ENCODE results near the gene SACS. TPM values are rescaled to one million over a fixed set of nuclear protein-coding genes. Genes with fewer than 3 reads are reported as not detected.

SACS gene
- total and polyA plus RNA-seq, 2 experiments from 2014 or later: 3.2 to 29.9 TPM

DNA sequence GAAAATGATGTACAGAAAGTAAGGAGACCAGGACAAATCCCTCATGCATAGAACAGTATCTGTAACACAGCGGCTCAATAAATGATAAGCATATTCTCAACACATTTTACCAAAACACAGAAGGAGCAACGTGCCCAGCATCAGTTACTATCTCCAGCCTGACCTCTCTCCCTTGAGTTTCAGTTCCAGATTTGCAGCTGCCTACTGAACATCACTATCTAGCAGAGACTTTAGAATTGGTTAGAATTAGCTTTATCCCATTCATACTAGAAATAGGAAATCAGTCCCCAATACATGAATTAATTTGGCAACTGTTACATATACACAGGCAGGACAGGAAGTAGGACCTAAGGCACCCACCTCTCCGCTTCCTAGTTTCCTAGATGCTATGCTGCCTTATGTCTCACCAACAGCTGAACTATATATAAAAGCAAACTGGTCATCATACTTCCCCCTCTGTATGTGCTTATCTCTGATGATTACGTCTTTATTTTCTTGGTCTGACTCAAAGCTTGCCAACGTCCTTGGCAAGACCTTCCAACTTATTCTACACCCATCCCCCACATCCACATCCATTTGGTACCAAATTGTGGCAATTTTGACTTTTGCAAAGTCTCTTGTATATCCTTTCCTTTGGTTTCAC is 61.1 kb downstream of the SACS start:
- Histone ChIP-seq H3K4me2 (no peak overlapping the region), H3K36me3 (replicated peaks; ENCODE audit: insufficient read depth, low read depth) (no peaks in the 10 kb centered on the region)
- 62% methylated on average over 5 of the region's 5 CpGs for WGBS (ENCODE audit: low lambda C conversion rate, missing lambda C conversion rate)

GRCh38 chr13:23367907-23368306 is 65.6 kb downstream of the SACS start:
- Histone ChIP-seq H3K9me3 (ENCODE audit: low read depth) (no peaks in the 10 kb centered on the region), H2AFZ (no peak overlapping the region), H3K9me2 (replicated peaks; ENCODE audit: insufficient read depth) (no peaks in the 10 kb centered on the region), H3K4me3 (no peak overlapping the region), H3K27me3 (no peaks in the 10 kb centered on the region), H3K36me3 (replicated peaks; ENCODE audit: insufficient read depth, low read depth) (no peaks in the 10 kb centered on the region), H3K4me2 (no peak overlapping the region), H3K27ac (no peak overlapping the region), H3K4me1 (ENCODE audit: insufficient read depth) (no peaks in the 10 kb centered on the region), H3K79me2 (peaks cover 12% of the 10 kb centered on the region), H4K20me1 (ENCODE audit: insufficient read depth, poor library complexity, severe bottlenecking) (no peaks in the 10 kb centered on the region)
- DNase-seq (ENCODE audit: low spot score): no peak
- 95% methylated on average over 6 of the region's 6 CpGs for WGBS (ENCODE audit: low lambda C conversion rate, missing lambda C conversion rate)
- TF ChIP-seq, protein P1, sequence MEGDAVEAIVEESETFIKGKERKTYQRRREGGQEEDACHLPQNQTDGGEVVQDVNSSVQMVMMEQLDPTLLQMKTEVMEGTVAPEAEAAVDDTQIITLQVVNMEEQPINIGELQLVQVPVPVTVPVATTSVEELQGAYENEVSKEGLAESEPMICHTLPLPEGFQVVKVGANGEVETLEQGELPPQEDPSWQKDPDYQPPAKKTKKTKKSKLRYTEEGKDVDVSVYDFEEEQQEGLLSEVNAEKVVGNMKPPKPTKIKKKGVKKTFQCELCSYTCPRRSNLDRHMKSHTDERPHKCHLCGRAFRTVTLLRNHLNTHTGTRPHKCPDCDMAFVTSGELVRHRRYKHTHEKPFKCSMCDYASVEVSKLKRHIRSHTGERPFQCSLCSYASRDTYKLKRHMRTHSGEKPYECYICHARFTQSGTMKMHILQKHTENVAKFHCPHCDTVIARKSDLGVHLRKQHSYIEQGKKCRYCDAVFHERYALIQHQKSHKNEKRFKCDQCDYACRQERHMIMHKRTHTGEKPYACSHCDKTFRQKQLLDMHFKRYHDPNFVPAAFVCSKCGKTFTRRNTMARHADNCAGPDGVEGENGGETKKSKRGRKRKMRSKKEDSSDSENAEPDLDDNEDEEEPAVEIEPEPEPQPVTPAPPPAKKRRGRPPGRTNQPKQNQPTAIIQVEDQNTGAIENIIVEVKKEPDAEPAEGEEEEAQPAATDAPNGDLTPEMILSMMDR (IDR thresholded peaks at IDR 0.05; ENCODE audit: poor library complexity): no peak
- TF ChIP-seq EZH2 (IDR thresholded peaks at IDR 0.05; ENCODE audit: borderline replicate concordance) (no peak), EZH2phosphoT487 (IDR thresholded peaks at IDR 0.05; ENCODE audit: low read depth, severe bottlenecking, unreplicated experiment) (no peak)

More for the DNA sequence above, 61.1 kb downstream of the SACS start:
- Histone ChIP-seq H3K79me2 (peaks cover 26% of the 10 kb centered on the region), H3K4me1 (ENCODE audit: insufficient read depth) (peaks cover 11% of the 10 kb centered on the region), H4K20me1 (ENCODE audit: insufficient read depth, poor library complexity, severe bottlenecking) (no peaks in the 10 kb centered on the region), H2AFZ (no peak overlapping the region), H3K27me3 (no peaks in the 10 kb centered on the region), H3K9me2 (replicated peaks; ENCODE audit: insufficient read depth) (no peaks in the 10 kb centered on the region), H3K9me3 (ENCODE audit: low read depth) (no peaks in the 10 kb centered on the region), H3K27ac (no peak overlapping the region), H3K4me3 (no peak overlapping the region)
- no peak for DNase-seq (ENCODE audit: low spot score)
- TF ChIP-seq, protein P1 (IDR thresholded peaks at IDR 0.05; ENCODE audit: poor library complexity): no peak
- TF ChIP-seq EZH2phosphoT487 (IDR thresholded peaks at IDR 0.05; ENCODE audit: low read depth, severe bottlenecking, unreplicated experiment) (no peak), EZH2 (IDR thresholded peaks at IDR 0.05; ENCODE audit: borderline replicate concordance) (no peak)

DNA sequence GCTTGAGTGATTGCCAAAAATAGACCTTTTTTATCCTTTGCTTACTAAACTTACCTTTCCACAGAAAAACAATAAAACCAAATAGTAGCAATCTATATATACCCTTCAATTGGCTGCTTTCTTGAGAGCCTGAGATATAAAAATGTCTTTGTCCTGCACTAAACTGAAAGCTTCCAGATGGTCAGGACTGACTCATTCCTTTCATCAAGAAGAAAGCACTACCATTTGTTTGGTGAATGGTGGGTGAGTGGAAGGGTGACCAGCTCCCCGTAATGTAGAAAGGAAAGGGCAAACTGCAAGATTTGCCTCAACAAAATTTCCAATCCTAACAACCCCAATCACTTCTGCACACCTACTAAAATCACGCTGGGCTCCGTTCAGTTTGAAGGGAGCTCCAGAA is 67.8 kb downstream of the SACS start:
- H3K79me2 ChIP-seq: no peaks in the 10 kb centered on the region
- TF ChIP-seq, protein P1 (IDR thresholded peaks at IDR 0.05; ENCODE audit: poor library complexity): no peak
- TF ChIP-seq EZH2phosphoT487 (IDR thresholded peaks at IDR 0.05; ENCODE audit: low read depth, severe bottlenecking, unreplicated experiment): no peak
- TF ChIP-seq EZH2 (IDR thresholded peaks at IDR 0.05; ENCODE audit: borderline replicate concordance): no peak
- 86% methylated on average over 3 of the region's 3 CpGs for whole genome bisulfite sequencing (ENCODE audit: low lambda C conversion rate, missing lambda C conversion rate)

More for the DNA sequence above, 67.8 kb downstream of the SACS start:
- Histone ChIP-seq H3K9me2 (replicated peaks; ENCODE audit: insufficient read depth) (no peaks in the 10 kb centered on the region), H3K9me3 (ENCODE audit: low read depth) (no peaks in the 10 kb centered on the region), H2AFZ (no peak overlapping the region), H3K4me1 (ENCODE audit: insufficient read depth) (no peaks in the 10 kb centered on the region), H3K27ac (no peak overlapping the region), H3K27me3 (no peaks in the 10 kb centered on the region), H3K4me3 (no peak overlapping the region), H4K20me1 (ENCODE audit: insufficient read depth, poor library complexity, severe bottlenecking) (no peaks in the 10 kb centered on the region), H3K4me2 (no peak overlapping the region), H3K36me3 (replicated peaks; ENCODE audit: insufficient read depth, low read depth) (no peaks in the 10 kb centered on the region)
- no peak for DNase-seq (ENCODE audit: low spot score)

Data from hepatocyte (in vitro differentiated cells).